ENCODE data around the gene SERPING1. TPM values are rescaled to one million over a fixed set of nuclear protein-coding genes. Genes with fewer than 3 reads are reported as not detected.

SERPING1 gene
- total RNA-seq, 1 donor: 31.5 TPM

DNA sequence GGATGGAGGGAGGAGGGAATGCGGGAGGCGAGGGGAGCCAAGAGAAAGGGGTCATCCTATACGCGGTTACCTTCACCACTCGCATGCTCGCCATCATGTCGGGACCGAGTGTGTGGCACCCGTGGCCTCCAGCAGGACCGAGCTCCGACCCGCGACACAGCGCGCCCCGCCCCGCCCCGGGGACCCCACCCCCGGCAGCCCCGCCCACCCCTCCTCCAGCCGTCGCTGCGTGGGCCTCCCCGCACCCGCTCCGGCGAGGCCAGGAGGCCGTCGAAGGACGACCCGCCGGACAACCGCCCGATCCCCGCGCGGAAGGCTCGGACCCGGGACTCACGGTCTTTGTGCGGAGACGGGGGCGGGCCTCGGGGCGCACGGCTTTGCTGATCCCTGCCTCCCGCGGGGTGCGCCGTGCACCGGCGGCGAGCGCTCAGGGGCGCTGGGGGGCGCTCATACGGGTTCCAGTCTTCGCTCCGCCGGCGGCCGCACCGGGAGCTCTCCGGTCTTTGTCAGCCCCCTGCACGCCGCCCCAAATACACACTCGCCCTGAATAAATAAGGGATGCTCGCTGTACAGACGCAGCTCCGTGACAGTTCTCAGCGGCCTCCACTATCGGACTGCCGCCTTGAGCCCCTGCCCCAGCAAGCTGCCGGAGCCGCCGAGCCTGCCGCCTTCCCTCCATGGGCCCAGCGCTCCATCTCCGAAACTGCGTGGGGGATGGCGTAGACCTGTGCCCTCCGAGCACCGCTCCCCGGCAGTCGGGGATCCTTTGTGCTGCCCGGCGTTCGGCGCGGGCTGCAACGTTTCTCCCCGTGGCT, 29.8 kb upstream of the SERPING1 start, which contains the start of gene UBE2L6:
Gene UBE2L6 (minus strand): TSS at position 158 of the 815 bp plus-strand sequence. CDS start 61 bp downstream, at position 97.
- H3K4me1 ChIP-seq (ENCODE audit: insufficient read depth, low read length): peaks cover 24% of the 10 kb centered on the region
- H4K20me1 ChIP-seq (ENCODE audit: insufficient read depth, low read length): no peaks in the 10 kb centered on the region
- TF ChIP-seq, protein P1, sequence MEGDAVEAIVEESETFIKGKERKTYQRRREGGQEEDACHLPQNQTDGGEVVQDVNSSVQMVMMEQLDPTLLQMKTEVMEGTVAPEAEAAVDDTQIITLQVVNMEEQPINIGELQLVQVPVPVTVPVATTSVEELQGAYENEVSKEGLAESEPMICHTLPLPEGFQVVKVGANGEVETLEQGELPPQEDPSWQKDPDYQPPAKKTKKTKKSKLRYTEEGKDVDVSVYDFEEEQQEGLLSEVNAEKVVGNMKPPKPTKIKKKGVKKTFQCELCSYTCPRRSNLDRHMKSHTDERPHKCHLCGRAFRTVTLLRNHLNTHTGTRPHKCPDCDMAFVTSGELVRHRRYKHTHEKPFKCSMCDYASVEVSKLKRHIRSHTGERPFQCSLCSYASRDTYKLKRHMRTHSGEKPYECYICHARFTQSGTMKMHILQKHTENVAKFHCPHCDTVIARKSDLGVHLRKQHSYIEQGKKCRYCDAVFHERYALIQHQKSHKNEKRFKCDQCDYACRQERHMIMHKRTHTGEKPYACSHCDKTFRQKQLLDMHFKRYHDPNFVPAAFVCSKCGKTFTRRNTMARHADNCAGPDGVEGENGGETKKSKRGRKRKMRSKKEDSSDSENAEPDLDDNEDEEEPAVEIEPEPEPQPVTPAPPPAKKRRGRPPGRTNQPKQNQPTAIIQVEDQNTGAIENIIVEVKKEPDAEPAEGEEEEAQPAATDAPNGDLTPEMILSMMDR (IDR thresholded peaks at IDR 0.05; ENCODE audit: extremely low read depth, low read depth, low read length): no peak
- H3K9me3 ChIP-seq (ENCODE audit: low read depth, low read length): no peaks in the 10 kb centered on the region
- peak within 1 kb of the TSS; percentile 97 for H3K4me3 ChIP-seq (ENCODE audit: insufficient read depth, low read length)
- no peaks in the 10 kb centered on the region for H3K27me3 ChIP-seq (ENCODE audit: insufficient read depth, low read length)
- H3K27ac ChIP-seq (ENCODE audit: low read depth, low read length): peak within 1 kb of the TSS; percentile 72
- peak; percentile 96 for DNase-seq (ENCODE audit: insufficient read length, low spot score, missing footprints)
- no peaks in the 10 kb centered on the region for H3K36me3 ChIP-seq (ENCODE audit: insufficient read depth, low read length)
- H3K4me2 ChIP-seq (ENCODE audit: insufficient read depth, low read length): peak within 1 kb of the TSS; percentile 99
- peak within 1 kb of the TSS; percentile 98 for H2AFZ ChIP-seq (ENCODE audit: low read length)
- peaks cover 17% of the 10 kb centered on the region for H3K79me2 ChIP-seq (ENCODE audit: insufficient read depth, low read length)

DNA sequence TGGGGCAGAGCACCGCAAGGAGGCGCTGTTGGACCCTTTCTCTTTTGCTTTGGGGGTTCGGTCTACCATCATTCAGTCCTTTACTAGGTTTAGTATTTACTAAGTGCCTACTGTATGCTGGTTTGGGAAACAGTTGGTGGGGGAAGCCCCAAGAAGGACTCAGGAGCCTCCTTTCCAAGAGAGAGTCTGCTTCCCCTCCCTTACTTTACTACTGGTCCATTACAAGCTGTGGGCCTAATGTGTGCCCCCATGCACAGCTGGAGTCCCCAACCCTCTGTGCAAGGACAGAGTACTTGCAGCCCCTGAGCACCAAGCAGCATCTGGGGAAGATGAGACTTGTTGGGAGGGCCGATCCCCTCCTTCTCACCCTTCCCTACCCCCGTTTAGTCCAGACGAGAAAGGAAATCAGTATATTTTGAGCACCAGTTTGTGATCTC, 29.1 kb upstream of the SERPING1 start:
- peak overlapping the region; percentile 72 for H3K27ac ChIP-seq (ENCODE audit: low read depth, low read length)
- peaks cover 24% of the 10 kb centered on the region for H3K4me1 ChIP-seq (ENCODE audit: insufficient read depth, low read length)
- H3K9me3 ChIP-seq (ENCODE audit: low read depth, low read length): no peaks in the 10 kb centered on the region
- peak overlapping the region; percentile 98 for H2AFZ ChIP-seq (ENCODE audit: low read length)
- no peaks in the 10 kb centered on the region for H4K20me1 ChIP-seq (ENCODE audit: insufficient read depth, low read length)
- TF ChIP-seq, protein P1 (IDR thresholded peaks at IDR 0.05; ENCODE audit: extremely low read depth, low read depth, low read length): peak; percentile 93
- peaks cover 16% of the 10 kb centered on the region for H3K79me2 ChIP-seq (ENCODE audit: insufficient read depth, low read length)
- peak overlapping the region; percentile 97 for H3K4me3 ChIP-seq (ENCODE audit: insufficient read depth, low read length)
- H3K4me2 ChIP-seq (ENCODE audit: insufficient read depth, low read length): peak overlapping the region; percentile 99
- DNase-seq (ENCODE audit: insufficient read length, low spot score, missing footprints): no peak
- no peaks in the 10 kb centered on the region for H3K36me3 ChIP-seq (ENCODE audit: insufficient read depth, low read length)
- H3K27me3 ChIP-seq (ENCODE audit: insufficient read depth, low read length): no peaks in the 10 kb centered on the region

DNA sequence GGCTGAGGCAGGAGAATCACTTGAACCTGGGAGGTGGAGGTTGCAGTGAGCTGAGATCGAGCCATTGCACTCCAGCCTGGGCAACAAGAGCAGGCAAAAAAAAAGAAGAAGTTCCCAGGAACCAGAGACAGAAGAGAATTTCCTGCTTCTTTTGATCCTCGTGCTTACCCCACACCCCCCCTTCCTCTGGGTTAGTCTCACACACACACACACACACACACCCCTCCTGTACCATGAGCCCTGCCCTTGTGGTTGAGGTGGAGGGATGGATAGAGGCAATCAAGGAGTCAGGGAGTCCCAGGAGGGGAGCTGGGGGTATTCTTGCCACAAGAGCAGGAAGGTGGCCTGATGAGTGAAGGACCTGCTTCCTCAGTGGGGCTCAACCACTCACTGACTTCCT, 25.9 kb upstream of the SERPING1 start:
- H3K27me3 ChIP-seq (ENCODE audit: insufficient read depth, low read length): no peaks in the 10 kb centered on the region
- H3K9me3 ChIP-seq (ENCODE audit: low read depth, low read length): no peaks in the 10 kb centered on the region
- H3K4me2 ChIP-seq (ENCODE audit: insufficient read depth, low read length): no peak overlapping the region
- H4K20me1 ChIP-seq (ENCODE audit: insufficient read depth, low read length): no peaks in the 10 kb centered on the region
- H2AFZ ChIP-seq (ENCODE audit: low read length): no peak overlapping the region
- DNase-seq (ENCODE audit: insufficient read length, low spot score, missing footprints): no peak
- TF ChIP-seq, protein P1 (IDR thresholded peaks at IDR 0.05; ENCODE audit: extremely low read depth, low read depth, low read length): no peak
- H3K36me3 ChIP-seq (ENCODE audit: insufficient read depth, low read length): no peaks in the 10 kb centered on the region
- no peak overlapping the region for H3K27ac ChIP-seq (ENCODE audit: low read depth, low read length)
- peaks cover 5% of the 10 kb centered on the region for H3K79me2 ChIP-seq (ENCODE audit: insufficient read depth, low read length)
- peaks cover 14% of the 10 kb centered on the region for H3K4me1 ChIP-seq (ENCODE audit: insufficient read depth, low read length)
- no peak overlapping the region for H3K4me3 ChIP-seq (ENCODE audit: insufficient read depth, low read length)

DNA sequence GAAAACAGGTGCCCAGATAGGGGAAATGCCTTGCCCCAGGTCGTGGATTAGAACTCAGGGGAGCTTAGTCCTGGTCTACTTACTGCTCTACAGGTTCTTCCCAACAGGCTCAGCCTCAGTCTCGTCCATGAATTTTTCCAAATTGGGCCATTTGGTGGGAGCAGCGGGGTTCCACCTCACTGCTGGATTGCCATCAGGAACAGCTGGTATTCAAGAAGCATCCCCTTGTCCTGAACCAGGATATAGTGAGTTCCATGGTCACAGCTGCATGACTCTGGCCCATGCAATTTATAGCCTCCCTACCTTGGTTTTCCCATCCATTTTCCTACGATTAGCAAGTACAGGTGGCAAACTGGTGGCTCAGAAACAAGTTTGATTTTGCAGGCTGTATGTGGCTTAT, 23.4 kb upstream of the SERPING1 start:
- H3K4me3 ChIP-seq (ENCODE audit: insufficient read depth, low read length): no peak overlapping the region
- no peaks in the 10 kb centered on the region for H3K36me3 ChIP-seq (ENCODE audit: insufficient read depth, low read length)
- H3K27me3 ChIP-seq (ENCODE audit: insufficient read depth, low read length): no peaks in the 10 kb centered on the region
- no peaks in the 10 kb centered on the region for H3K79me2 ChIP-seq (ENCODE audit: insufficient read depth, low read length)
- TF ChIP-seq, protein P1 (IDR thresholded peaks at IDR 0.05; ENCODE audit: extremely low read depth, low read depth, low read length): no peak
- no peak overlapping the region for H2AFZ ChIP-seq (ENCODE audit: low read length)
- peaks cover 7% of the 10 kb centered on the region for H3K4me1 ChIP-seq (ENCODE audit: insufficient read depth, low read length)
- H3K9me3 ChIP-seq (ENCODE audit: low read depth, low read length): no peaks in the 10 kb centered on the region
- H3K4me2 ChIP-seq (ENCODE audit: insufficient read depth, low read length): no peak overlapping the region
- no peaks in the 10 kb centered on the region for H4K20me1 ChIP-seq (ENCODE audit: insufficient read depth, low read length)
- no peak for DNase-seq (ENCODE audit: insufficient read length, low spot score, missing footprints)
- H3K27ac ChIP-seq (ENCODE audit: low read depth, low read length): no peak overlapping the region
